GM21786 (cell line): ENCODE results near the gene PAPPA.
A peak's percentile ranks its signal among the peaks of the same experiment; 100 is the strongest.

ENCODE experiments used
- ATAC-seq: cut with Tn5 transposase; IDR thresholded peaks from one replicate; pipeline ENCODE4 v1.9.1; 2021; ENCODE audit not compliant: unreplicated experiment

Gene PAPPA

DNA sequence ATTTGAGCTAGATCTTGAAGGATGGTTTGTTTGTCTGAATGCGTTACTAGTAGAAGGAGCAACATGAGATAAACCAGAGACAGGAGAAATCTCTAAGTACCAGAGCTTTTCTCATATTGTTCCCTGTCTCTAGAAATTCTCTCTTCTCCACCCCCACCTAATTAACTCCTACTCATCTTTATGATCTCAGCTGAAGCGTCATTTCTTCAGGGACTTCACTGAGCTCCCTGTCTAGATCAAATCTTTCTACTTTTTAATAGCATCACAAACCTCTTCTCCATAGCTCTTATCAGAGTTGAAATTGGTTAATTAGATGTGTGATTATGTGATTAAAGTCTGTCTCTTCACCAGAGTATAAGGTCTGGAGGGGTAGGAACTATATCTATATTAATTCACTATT lies 226.2 kb downstream of the PAPPA start:
- ATAC-seq: no peak

DNA sequence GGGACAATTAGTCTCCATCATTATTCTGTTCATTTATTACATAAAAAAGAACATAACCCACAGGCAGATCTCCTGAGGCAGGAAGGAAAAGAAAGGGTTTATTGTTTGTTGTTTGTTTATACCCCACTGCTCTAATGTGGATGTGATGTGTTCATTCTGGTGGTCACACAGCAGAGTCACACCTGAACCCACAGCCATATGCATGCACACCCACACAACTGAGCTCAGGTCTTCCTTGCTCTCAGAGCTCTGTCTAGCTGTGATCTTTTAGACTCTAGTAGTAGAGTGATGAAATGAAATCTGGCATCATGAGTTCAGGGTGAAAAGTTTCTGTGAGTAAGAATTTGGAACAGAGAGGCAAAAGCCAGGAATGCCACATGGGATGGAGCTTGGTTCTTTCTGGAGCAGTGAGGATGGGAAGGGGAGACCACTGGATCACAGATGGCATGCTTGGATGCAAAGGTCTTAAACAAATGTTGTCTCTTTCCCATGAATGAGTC lies 227.0 kb downstream of the PAPPA start:
- no peak for ATAC-seq

DNA sequence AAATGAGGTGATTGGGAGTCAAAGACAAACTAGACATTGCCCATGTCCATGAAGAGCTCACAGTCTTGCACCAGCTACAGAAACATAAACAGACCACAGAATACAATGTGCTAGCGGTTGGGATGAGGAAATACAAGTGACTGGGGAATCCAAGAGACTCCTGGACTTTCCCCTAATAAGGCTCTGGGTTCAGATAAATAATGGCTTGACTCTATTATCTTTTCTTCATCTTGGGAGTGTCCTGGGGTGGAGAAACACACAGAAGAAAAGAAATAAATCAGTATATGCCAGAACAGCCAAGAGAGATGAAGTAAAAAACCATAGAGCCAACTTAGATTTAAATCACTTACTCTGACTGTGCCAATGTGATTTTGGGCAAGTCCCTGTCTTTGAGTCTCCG lies 227.8 kb downstream of the PAPPA start:
- ATAC-seq: no peak

DNA sequence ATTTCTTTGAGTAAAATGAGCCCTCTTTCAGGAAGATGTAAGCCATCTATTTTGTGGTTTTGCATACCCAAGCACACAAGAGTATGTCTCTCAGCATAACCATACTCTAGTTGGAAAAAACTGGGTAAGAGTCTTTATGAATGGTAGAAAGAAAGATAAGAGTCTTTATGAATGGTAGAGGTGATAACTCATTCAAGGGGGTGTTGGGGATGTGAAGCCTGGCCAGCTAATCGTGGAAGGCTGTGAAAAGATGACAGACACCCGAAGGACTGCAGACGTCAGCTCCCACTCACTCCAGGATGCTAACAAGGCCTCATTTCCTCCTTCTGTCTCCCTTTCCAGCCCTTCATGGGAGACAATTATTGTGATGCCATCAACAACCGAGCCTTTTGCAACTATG lies 228.5 kb downstream of the PAPPA start:
- ATAC-seq: no peak

DNA sequence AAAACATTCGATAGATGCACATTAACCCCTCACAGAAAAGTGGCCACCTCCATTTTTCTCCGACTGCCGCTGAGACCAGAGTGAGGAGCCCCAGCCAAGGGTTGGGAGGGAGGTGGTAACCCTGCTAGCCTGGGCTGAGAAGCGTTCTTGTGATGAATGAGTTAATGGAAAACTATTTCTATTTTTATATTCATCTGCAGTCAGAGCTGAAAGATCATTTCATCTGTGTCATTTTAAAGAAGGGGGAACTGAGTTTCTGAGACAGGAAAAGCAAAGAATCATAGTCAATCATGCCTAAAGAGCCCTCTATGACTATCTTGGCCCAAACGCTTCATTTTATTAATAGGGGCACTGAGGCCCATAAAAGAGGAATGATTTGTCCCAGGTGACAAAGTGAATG lies 229.5 kb downstream of the PAPPA start:
- ATAC-seq: no peak

DNA sequence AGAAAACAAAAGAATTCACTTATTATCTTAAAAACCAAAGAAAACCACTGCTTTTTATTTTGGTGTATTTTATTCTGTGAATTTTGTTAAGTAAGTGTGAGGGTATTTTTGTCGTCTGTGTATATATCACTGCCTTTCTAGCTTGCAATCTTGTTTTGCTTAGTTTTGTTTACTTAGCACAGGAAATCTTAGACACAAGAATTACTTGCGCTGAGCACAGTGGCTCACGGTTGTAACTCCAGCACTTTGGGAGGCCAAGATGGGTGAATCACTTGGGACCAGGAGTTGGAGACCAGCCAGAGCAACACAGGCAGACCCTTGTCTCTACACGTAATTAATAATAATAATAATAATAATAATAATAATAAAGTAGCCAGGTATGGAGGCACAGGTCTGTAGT lies 230.3 kb downstream of the PAPPA start:
- no peak for ATAC-seq

DNA sequence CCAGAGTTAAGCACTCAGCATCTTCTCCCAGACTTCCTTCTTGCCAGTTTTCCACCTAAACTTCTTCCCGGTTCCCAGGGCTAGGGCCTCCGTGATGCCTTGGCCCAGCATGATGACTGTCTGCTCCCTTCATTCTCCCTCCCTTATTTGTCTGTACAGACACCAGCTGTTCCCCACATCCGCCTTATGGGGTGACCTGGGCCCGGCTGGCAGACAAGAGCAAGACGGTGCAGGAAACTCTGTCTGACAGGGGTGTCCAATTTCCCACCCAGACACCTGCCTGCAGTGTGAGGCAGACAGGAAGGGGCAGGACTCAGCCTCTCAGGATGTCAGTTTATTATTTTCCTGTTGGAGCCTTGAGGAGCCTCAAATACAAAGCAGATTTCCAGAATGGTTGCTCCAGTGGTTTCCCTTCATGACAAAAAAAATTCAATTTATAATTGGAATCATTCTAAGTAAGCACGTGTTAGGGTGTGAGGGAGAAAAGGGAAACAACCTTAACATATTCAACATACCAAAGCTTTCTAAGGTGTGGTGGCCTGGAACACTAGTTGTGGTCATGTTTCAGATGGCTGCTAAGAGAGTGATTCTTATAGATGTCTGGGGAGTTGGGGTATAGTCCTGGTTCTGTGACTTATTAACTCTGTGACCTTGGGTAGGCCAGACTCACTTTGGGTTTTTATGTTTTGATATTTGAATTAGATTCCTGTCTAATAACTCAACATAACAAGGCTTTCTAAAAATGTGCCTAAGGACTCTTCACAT lies 234.5 kb downstream of the PAPPA start:
- peak; percentile 54 for ATAC-seq

DNA sequence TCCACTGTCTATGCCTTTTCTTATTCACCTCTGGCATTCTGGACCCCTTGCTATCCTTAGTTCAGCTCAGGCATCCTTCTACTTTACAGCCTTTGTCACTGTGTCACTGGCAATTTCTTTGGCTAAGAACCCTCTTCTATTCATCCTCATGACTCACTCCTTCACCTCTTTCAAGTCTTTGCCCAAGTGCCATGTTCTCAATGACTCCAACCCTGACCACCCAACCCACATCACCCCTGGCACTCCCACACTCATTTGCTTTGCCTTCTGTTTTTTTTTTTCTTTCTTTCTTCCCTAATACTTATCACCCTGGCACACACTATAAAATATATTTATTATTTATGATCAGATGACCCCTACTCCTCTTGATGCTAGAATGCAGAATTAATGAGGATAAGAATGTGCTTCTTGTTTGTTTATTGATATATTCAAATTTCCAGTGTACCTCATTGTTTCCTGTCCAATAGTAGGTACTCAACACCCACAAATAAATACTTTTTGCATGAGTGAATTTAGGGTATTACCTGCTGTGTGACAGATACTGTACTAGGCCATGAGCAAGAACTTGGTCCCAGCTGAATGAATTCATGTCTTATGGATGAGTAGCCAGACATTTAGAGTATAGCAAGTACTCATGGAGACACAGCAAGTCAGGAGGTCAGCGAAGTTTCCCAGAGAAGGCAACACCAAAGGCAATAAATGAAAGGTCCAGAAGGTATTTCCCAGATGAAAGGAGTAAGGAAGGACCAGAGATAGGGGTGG lies 236.1 kb downstream of the PAPPA start:
- ATAC-seq: no peak

GRCh38 chr9:116390303-116391228 lies 237.0 kb downstream of the PAPPA start:
- ATAC-seq: peak; percentile 78

DNA sequence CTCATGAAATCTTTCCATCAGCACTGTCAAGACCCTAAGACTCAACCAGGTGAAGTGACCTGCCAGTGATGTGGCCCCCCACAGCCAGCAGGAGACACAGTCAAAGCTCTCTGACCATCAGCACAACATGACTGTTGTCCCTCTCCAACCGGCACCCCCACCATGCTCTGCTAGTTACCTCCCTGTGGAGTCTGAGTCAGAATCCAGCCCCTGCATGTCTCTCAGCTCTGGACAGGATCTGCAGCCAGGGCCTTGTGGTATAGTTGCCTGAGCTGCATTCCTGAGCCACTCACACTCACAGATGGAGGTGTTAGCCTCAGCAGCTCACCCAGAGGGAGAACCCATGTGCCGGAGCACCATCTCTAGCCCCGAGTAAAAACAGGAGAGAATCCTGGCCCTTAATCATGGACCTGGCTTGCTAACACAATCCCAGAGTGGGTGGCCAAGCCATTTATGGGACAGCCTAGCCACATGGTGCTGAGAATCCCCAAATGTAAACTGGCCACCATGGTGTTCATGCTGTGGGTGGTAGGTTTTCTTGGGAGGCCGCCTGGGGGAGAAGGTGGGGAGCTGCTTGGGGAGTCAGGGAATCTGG lies 237.8 kb downstream of the PAPPA start:
- ATAC-seq: no peak

- no peak for ATAC-seq
Measured at GRCh38 chr9:116393198-116393597, 239.6 kb downstream of the PAPPA start.

DNA sequence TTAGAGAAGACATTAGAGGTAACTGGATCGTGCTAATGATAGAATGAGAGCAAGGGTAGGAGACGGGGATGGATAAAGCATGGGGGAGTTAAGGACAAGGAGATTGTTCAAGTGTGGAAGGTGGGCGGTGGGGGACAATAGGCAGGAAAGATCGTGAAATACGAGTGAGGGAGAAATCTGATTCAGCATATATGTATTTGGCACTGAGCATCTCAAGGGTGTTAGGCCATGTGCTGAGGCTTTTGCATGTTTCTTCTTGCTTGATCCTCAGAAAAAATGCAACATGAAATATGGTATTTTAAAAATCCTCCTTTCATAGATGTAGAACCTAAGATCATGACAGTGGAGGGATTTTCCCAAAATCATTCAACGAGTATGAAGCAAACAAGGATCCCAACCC lies 240.5 kb downstream of the PAPPA start:
- ATAC-seq: no peak

- ATAC-seq: no peak
Measured at GRCh38 chr9:116394894-116395698, 241.5 kb downstream of the PAPPA start.

GRCh38 chr9:116395699-116396037 lies 242.1 kb downstream of the PAPPA start:
- no peak for ATAC-seq

DNA sequence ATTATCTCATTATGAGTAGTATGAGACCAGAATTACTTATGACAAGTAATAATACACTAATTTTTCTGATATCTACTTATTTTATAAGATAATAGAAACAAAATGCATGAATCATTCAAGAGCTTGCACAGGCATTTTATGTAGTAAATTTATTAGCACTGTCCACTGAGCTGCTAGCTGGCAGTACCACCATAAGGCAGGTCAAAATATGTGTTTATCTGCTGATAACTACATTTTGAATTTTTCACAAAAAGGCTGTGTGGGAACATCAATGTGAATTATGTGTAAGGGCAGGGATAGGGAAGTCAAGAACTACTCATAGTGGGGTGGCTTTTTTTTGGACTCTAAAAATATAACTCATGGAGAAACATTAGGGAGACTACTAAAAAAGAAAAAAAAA lies 249.6 kb downstream of the PAPPA start:
- ATAC-seq: no peak

- ATAC-seq: no peak
Measured at GRCh38 chr9:116404228-116404627, 250.6 kb downstream of the PAPPA start.

DNA sequence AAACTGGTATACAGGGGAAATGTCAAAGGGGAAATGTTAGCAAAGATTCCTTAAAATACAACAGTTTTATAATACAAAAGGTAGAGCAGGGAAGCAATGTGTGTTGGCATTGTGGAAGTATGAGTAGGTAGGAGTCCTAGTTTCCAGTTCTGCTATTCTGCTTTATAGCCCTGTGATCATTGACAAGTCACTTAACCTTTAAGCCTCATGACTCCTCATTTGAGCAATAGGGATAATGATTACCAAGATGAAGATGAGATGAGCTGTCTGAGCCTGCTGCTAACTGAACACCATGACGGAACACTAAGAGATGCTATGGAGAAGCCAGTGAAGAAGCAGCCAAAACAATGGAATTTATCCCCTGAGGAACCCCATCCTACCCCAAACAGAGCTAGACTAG lies 251.7 kb downstream of the PAPPA start:
- ATAC-seq: no peak

- no peak for ATAC-seq
Measured at GRCh38 chr9:116406469-116406868, 252.9 kb downstream of the PAPPA start.

- ATAC-seq: no peak
Measured at GRCh38 chr9:116409129-116409528, 255.5 kb downstream of the PAPPA start.

DNA sequence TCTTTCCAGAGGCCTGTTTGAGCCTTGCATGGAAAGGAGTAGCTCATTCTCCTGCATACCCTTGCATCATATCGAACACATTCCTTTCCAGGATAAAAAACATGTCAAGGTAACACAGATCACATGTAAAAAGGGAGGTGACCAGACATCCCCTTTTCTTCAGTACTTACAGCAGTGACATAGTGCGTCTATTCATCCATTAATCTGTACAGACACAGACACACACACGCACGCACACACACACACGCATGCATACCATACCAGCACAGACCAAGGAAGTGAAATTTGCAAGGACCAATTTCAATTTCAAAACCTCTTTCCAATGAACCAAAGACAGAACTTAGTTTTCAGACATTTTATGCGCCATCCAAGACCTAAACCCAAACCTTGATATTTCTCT lies 256.0 kb downstream of the PAPPA start:
- no peak for ATAC-seq
